DND-41 (cell line): Measurements from ENCODE around the gene FEM1C.

ENCODE experiments used
- ATAC-seq: fragments of 200-7000 bp; cut with Tn5 transposase; 3 replicates; pipeline ENCODE4 v1.9.1; 2021; ENCODE audit warnings: low read depth; ENCODE audit not compliant: insufficient read depth
- DNase-seq: peaks from one replicate; pipeline ENCODE4 v3.0.0-alpha.2; 2020
- H2AFZ ChIP-seq: 2 replicates; pipeline ENCODE4 v1.6.0; 2012; ENCODE audit warnings: low read depth, low read length
- H3K27ac ChIP-seq: 2 replicates; pipeline ENCODE4 v1.5.1; 2012; ENCODE audit warnings: low read length, inconsistent platforms
- H3K27me3 ChIP-seq: fragments of 200-600 bp; sonication (generic); 2 replicates; pipeline ENCODE4 v1.6.0; 2012; ENCODE audit warnings: low read length, mild to moderate bottlenecking, inconsistent platforms; ENCODE audit not compliant: insufficient read depth, poor library complexity
- H3K36me3 ChIP-seq: 2 replicates; pipeline ENCODE4 v1.5.1; 2012; ENCODE audit warnings: low read length, inconsistent platforms; ENCODE audit not compliant: insufficient read depth
- H3K4me1 ChIP-seq: 2 replicates; pipeline ENCODE4 v1.5.1; 2012; ENCODE audit warnings: mild to moderate bottlenecking, low read length; ENCODE audit not compliant: insufficient read depth
- H3K4me2 ChIP-seq: 2 replicates; pipeline ENCODE4 v1.6.0; 2012; ENCODE audit warnings: mild to moderate bottlenecking, moderate library complexity, low read length, inconsistent platforms; ENCODE audit not compliant: insufficient read depth
- H3K4me3 ChIP-seq, 2 experiments: fragments of 200-600 bp in 1 of 2; shearing (Covaris generic) in 1 of 2; 2 replicates each; pipeline ENCODE4 v1.5.1; 2012 to 2016; ENCODE audit warnings: inconsistent platforms in 2 of 2, low read length in 2 of 2, mild to moderate bottlenecking in 2 of 2, low read depth in 1 of 2, moderate library complexity in 1 of 2
- H3K79me2 ChIP-seq: 2 replicates; pipeline ENCODE4 v1.6.0; 2012; ENCODE audit warnings: low read length, inconsistent platforms; ENCODE audit not compliant: insufficient read depth
- H3K9ac ChIP-seq: 2 replicates; pipeline ENCODE4 v1.6.0; 2012; ENCODE audit warnings: low read depth, mild to moderate bottlenecking, inconsistent platforms, low read length, moderate library complexity
- H3K9me3 ChIP-seq: 2 replicates; pipeline ENCODE4 v1.5.1; 2012; ENCODE audit warnings: low read length, moderate library complexity, mild to moderate bottlenecking, inconsistent platforms; ENCODE audit not compliant: insufficient read depth, severe bottlenecking
- H4K20me1 ChIP-seq: 2 replicates; pipeline ENCODE4 v1.6.0; 2012; ENCODE audit warnings: low read length; ENCODE audit not compliant: insufficient read depth
- CTCF ChIP-seq: IDR thresholded peaks from 2 replicates; pipeline ENCODE4 v1.5.1; 2012; ENCODE audit warnings: borderline replicate concordance, low read length, moderate library complexity, mild to moderate bottlenecking; ENCODE audit not compliant: poor library complexity, severe bottlenecking; ENCODE audit errors: extremely low read depth
- EZH2 ChIP-seq: IDR thresholded peaks from 3 replicates; pipeline ENCODE4 v1.6.1; 2012; ENCODE audit warnings: borderline replicate concordance, low read depth, mild to moderate bottlenecking, moderate library complexity, low read length, inconsistent platforms; ENCODE audit not compliant: severe bottlenecking

Gene FEM1C

GRCh38 chr5:115470921-115471320 lies 73.7 kb downstream of the FEM1C start:
- no peak overlapping the region for H3K27ac ChIP-seq
- no peaks in the 10 kb centered on the region for H3K4me1 ChIP-seq
- no peak overlapping the region for H3K4me2 ChIP-seq
- peaks cover 3% of the 10 kb centered on the region for H3K27me3 ChIP-seq
- no peak for TF ChIP-seq CTCF
- TF ChIP-seq EZH2 = no peak
- ATAC-seq = no peak
- DNase-seq = no peak
- no peak overlapping the region for H3K9ac ChIP-seq
- no peaks in the 10 kb centered on the region for H3K79me2 ChIP-seq
- no peak overlapping the region for H3K4me3 ChIP-seq
- H3K36me3 ChIP-seq = no peaks in the 10 kb centered on the region
- H3K9me3 ChIP-seq = no peaks in the 10 kb centered on the region
- no peak overlapping the region for H2AFZ ChIP-seq
- H4K20me1 ChIP-seq = no peaks in the 10 kb centered on the region
